HG02885 (cell line): Measurements from ENCODE around the gene VPS37C.

Source experiments
- ATAC-seq: cut with Tn5 transposase; IDR thresholded peaks from one replicate; pipeline ENCODE4 v1.9.1; 2021; ENCODE audit warnings: mild to moderate bottlenecking; ENCODE audit not compliant: unreplicated experiment, poor library complexity

VPS37C gene

DNA sequence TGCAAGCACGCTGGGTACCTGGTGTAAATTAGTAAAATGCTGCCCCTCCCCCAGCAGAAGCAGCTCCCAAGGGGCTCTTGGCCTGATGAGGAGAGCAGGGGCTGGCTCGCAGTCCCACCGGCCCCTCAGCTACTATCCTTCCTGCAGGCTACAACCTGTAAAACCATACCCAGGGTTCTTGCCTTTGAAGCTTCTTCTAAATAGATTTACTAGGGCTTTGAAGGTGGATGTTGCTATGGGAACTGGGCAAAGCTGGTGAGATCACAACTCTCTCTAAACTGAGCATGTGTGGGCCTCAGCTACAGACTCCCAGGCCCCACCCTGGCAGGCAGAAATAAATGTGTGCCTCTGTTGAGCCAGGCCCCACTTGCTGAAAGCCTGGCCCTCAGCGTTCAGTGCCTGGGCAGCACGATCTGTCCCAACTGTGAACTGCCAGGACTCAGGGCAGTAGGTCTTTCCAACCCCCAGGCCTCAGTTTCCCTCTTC, 40.5 kb downstream of the VPS37C start:
- ATAC-seq = no peak

DNA sequence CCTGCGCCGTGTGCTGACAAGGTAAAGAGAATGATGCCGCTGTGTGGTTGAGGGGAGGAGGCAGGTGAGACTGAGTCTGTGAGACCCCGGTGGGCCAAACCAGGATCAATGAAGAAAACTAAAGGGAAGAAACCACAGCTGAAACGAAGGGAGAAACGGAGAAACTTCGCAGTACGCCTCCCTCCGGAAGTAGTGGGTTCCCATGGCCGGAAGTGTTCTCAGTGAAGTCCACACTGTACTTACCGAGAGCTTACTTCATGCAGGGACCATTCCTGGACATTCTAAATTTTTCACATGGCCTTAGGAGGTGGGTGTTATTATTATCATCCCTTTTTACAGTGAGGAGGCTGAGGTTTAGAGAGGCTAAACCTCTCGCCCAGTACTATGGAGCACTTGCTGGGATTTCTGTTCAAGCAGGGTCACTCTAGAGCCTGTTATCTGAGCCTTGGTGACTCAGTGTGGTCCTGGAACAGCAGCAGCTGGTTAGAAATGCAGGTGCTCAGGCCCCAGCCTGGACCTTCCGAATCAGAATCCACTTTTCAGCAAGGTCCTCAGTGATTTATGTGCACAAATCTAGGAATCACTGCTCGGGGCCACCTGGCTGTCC, 41.0 kb downstream of the VPS37C start:
- no peak for ATAC-seq

DNA sequence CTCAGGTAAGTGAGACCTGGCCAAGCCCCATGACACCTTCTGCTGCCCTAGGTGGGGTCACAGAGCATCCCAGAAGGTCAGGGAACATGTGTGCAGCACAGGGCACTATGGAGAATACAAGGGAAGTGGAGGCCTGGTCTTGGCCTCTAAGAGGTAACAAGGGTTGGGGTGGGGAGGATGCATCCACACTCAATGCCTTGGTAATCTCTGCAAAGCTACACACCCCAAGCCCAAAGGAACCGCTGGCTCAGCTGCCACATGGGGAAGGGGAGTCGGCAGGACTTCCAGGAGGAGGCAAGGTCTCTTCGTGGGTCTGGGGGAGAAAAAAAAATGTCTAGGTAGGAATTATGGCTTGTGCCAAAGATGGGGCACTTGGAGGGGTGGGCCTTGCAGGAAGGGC, 41.7 kb downstream of the VPS37C start:
- ATAC-seq = no peak

DNA sequence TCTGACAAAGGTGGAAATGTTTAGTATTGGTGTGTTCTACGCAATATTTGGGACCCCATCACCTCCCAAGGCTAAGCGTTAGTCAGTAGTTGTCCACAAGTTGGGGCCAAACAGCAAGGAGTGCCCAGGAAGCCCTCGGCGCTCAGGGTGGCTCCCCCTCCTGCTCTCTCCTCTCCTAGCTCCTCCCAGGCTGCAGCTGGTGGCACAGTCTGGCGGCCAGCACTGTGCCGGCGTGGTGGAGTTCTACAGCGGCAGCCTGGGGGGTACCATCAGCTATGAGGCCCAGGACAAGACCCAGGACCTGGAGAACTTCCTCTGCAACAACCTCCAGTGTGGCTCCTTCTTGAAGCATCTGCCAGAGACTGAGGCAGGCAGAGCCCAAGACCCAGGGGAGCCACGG, 42.2 kb downstream of the VPS37C start:
- ATAC-seq = no peak

DNA sequence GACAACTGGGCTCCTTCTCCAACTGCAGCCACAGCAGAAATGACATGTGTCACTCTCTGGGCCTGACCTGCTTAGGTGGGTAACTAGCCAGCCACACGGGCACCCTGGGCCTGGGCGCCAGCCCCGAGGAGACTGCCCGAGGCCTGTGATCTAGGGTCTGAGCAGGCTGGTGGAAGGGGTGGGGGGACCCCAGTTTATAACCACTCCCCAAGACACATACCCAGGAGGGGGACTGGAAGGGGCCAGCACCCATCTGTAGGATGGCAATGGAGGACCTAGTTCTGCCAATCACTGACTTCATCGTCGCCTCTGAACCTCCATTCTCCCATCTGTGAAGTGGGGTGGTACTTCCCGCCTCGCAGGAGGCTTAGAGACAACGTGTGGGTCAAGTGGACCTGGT, 42.8 kb downstream of the VPS37C start:
- ATAC-seq = no peak

DNA sequence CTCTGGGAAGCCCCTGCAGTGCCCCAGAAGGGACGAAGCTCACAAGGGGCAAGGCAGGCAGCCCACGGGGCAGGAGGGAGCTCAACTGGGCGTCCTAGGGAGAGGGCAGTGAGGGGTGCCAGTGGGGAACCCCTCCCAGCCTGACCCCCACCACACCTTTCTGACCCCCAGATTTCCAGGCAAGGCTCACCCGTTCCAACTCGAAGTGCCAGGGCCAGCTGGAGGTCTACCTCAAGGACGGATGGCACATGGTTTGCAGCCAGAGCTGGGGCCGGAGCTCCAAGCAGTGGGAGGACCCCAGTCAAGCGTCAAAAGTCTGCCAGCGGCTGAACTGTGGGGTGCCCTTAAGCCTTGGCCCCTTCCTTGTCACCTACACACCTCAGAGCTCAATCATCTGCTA, 43.2 kb downstream of the VPS37C start:
- no peak for ATAC-seq

DNA sequence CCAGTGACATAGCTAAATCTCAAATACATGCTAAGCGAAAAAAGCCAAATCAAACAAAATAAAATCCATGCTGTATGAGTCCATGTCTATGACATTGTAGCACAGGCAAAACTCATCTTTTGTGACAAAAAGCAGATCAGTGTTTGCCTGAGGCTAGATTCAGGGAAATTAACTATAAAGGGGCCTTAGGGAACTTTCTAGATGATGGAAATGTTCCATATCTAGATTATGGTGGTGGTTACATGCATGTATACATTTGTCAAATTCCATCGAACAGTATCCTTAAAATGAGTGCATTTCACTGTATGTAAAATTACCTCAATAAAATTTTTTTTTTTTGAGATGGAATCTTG, 44.1 kb downstream of the VPS37C start:
- no peak for ATAC-seq

DNA sequence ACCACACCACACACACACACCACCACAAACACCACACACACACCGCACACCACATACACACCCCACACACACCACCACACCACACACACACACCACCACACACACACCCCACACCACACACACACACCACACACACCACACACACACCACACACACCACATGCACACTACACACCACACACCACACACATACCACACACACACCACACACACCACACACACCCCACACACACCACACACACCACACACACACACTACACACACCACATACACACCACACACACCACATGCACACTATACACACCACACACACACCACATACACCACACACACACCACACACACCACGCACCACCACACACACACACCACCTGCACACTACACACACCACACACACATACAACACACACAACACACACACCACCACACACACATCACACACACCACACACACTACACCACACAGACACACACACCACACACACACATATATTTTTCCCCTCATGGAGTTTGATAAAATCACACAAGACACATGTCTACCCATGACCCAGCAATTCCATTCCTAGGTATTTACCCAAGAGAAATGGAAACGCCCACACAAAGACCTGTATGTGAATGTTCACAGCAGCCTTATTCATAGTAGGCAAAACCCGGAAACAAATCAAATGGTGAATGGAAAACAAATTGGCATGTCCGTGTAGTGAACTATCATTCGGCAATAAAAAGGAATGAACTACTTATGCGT, 44.6 kb downstream of the VPS37C start:
- ATAC-seq = no peak

DNA sequence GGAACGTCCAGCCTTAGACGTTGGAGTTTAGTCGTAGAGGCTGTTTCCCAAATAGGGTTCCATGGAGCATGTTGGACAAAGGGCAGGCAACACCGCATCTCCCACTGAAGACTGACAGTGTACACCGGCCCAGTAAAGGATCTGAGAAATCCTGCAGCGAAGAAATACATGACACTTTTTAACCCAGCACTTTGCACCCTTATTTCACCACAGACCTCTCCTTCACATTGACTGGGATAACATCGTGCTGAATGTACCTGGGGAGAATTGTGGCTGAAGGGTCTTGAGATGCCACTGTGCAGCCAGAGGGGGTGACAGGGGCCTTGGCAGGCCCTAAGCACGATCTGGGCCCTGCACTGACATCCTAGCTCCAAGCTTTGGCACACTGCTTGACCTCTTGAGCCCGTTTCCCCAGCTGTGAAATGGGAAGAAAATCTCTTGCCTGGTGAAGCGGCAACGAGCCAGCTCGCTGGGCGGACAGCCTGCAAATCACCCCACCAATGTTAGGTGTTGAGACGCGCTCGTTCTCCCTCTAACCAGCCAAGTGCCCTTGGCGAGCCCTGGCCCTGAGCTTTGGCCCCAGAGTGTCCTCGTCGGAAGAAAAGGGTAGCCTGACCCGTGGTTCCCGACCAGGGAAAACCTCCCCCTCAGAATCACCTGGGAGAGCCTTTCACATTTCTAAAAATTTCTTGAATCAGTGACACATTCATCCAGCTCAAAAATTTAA, 45.6 kb downstream of the VPS37C start:
- no peak for ATAC-seq

DNA sequence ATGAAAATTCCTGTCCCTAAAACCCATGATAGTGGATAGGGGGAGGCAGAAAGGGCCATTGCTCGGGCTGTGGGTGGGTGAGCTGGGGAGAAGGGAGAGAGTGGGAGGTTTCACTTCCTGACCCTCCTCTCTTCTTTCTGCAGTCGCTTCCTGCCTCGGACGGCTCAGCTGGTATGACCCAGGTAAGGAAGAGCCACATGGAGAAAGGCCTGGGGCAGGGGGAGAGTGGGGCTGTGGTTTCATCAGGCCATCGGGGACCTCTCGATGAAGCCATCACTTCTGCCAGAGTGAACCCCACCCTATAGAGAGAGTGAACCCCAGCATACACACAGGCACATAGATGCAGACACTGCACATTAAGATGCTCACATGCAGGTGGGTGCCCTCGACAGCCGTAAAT, 46.3 kb downstream of the VPS37C start:
- ATAC-seq = no peak

DNA sequence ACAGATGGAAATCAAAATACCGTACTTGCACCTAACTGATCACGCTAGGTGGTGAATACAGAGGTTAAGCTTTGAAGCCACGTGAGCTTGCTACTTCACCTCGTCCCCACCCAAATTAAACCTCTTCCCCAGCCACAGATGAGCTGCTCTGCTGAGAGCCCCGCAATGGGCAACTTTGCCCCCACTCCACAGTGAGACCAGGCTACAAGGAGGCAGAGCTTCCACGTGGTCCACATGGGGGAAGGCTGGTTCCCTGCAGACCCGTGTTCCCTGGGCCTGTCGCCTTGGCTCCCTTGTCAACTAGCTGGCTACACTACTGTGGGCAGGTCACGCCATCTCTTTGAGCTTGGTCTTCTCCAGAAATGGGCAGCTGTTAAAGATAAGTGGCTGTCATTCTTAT, 48.0 kb downstream of the VPS37C start:
- ATAC-seq = no peak

DNA sequence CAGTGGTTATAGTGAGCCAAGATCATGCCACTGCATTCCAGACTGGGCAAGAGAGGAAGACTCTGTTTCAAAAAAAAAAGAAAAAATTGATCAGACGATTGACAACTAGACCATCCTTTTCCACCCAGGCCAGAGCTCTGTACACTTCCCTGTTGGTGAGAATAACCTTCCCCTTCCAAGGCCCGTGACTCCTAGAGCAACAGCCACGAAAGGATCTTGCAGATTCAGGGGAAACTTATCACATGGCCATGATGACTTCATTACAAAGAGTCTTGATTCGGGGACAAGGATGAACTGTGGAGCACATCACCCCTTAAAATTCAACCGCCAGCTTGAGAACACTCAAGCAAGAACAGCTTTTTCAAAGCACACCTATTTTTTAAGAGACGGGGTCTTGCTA, 48.7 kb downstream of the VPS37C start:
- no peak for ATAC-seq

DNA sequence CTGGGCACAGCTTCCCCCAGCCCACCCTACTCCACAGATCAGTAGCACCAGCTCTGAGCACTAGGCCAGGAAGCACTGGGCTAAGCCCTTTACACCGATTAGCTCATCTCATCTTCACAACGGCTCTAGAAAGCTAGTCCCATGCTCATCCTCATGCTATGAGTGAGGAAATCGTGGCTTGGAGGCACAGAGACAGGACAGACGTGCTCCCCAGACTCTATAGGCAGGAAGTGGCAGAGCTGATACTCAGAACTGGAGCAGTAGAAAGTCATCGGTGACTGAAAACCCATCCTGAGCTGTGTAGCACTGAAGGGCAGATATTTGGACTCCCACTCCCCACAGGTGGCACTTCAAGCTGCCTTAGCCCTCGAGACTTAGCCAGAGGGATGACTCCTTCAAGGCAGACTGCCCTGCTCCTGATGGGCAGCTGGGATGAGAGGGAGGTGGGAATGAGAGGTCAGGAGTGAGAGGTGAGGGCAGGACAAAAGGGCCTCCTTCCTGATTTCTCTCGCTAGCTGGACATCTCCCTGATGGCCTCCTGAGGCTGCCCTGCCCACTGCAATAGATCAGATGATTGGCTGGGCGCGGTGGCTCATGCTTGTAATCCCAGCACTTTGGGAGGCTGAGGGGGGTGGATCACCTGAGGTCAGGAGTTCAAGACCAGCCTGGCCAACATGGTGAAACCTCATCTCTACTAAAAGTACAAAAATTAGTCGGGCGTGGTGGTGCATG, 49.3 kb downstream of the VPS37C start:
- no peak for ATAC-seq

DNA sequence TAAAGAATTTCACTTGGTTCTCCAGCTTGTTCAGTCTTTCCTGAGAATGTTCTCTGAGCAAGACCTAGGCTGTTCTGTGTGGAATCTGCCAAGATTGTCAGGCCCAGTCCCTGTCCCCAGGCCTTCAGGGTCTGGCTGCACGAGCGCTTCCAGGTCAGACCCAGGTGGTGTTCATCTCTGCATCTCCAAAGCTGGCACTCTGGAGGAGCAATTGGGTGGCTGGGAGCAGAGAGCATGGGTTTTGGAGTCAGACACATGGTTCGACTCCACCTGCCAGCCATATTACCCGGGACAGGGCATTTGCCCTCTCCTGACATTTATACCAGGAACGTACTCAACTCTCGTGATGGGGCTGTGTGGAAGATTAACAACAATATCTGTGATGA, 50.2 kb downstream of the VPS37C start:
- ATAC-seq = no peak

DNA sequence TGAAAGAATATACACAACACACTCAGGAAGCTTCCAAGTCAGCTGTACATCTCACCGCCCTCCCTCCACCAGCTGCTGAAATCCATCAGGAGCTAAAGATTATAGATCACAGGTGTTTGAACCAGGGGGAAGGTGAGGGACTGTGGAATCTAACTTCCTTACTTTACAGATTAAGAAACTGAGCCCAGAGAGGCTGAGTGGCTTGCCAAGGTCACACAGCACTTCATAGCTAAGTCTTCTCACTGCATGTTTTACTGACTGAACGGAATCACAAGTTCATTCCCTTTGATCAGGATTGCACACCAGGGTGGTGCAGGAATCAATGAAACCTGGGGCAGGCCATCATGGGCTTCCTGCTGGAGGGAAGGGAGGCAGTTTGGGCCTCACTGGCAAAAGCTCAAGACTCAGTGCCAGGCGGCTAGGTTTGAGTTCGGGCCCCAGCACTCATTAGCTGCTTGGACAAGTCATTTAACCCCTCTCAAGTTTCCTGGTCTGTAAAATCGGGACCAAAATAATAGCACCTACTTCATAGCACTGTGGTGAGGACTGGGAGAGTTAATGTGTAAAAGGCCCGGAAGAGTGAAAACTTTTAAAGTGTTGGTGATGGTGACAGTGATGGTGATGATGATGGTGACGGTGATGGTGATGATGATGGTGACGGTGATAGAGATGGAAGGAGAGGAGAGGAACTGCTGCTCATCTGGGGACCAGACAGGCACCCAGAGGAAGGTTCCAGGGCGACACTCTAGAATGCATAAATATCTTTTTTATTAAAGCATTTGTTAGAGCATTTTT, 50.8 kb downstream of the VPS37C start:
- ATAC-seq = no peak

DNA sequence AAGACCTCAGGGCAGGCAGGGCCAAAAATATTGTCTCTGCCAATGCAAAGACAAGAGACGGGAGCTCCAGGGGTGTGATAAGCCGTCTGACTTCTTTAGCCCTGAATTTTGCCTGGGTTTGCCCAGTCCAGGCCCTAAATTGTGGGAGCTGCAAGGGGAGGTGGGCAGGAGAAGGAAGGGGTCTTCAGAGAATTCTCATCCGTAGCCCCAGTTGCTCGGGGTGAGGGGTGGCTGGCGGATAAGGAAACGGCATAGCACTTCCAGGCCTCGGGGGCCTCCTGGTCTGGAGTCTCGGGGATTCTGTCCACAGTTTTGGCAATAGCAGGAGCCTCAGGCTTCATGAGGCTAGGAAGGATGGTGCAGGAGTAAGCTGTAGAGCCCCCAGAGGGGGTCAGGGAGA, 51.6 kb downstream of the VPS37C start:
- no peak for ATAC-seq

DNA sequence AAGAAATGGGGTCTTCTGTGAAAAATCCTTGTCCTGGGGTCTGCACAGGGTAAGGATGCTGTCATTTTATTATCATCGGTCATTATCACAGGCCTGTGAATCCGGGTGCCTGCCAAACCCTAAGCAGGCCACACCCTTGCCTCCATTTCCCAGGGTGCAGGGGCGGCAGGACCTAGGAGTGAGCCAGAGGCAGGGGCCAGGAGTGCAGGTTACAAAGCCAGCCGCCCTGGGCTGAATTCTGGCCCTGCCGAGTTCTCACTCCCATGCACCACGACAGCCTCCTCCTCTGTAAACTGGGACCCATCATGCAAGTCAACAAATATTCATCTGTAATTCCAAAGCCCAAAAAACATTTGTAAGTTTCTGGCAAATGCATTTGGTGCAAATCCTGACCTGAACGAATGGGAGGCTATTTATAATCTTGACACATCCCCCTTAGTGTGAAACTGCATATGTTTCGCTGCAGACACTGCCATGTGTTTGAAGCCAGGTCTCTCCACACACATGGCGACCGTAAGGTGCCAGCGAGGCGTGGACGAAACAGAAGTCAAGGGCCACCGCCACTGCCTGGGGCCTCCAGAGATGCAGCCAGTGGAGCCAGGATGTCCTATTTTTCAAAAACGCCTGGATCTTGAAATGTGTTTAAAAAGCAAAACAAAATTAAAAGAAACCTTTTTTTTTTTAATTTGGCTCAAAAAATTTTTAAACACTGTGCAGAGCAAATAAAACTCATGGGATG, 52.2 kb downstream of the VPS37C start:
- no peak for ATAC-seq

DNA sequence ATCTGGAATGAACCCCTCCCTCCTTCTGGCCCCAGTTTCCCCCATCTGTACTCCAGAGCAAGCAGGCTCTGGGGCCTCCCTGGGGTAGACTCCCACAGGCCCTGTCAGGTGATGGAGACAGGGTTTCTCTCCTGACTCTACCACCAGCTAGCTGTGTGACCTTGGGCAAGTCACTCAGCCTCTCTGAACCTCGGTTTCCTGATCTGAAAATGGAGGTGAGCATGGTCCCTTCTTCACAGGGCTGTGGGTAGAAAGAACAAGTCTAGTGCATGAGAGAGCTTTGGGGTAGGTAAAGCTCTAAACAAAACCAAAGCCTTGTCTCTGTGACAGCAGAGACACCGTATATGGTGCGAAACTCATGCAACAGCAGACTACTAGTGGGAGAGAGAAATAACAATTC, 53.3 kb downstream of the VPS37C start:
- ATAC-seq = no peak

DNA sequence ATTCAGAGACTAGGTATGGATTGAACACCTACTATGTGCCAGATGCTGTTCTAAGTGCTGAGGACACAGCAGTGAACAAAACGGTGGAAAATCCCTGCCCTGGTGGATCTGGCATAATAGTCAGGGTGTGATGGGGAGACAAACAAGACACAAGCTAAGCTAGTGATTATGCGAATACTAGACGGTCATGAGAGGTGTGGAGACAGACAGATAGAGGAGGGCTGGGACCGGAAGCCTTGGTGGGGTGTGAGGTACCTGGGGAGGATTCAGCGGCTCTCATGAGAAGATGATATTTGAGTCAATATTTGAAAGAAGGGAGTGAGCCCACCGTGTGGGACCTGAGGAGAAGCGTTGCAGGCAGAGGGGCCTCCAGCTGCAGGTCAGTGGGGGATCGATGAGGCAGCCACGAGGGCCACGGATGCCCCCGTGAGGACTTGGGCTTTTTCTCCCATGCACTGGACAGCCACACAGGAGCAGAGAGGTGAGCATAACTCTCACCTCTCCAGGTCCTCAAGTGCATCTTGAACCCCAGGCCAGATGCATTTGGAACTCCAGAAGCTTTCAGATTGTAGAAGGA, 54.2 kb downstream of the VPS37C start:
- ATAC-seq = no peak
